Breast epithelium (tissue), 3 donors: ENCODE measurements around the gene AFF3.

Source experiments
- CTCF ChIP-seq, 3 donors: fragments of 450-650 bp; IDR thresholded peaks; one replicate each; pipeline ENCODE4 v1.5.1; 2016 to 2017; ENCODE audit warnings: antibody characterized with exemption in 3 of 3, mild to moderate bottlenecking in 3 of 3, moderate library complexity in 3 of 3
- POLR2A ChIP-seq: fragments of 450-650 bp; IDR thresholded peaks from one replicate; pipeline ENCODE4 v1.6.1; 2016; ENCODE audit warnings: antibody characterized with exemption, mild to moderate bottlenecking, moderate library complexity

- no peak for TF ChIP-seq CTCF (IDR thresholded peaks at IDR 0.05)
- no peak for TF ChIP-seq POLR2A
Observed at GRCh38 chr2:100125626-100126025, 16.8 kb downstream of the AFF3 start.
